ENCODE results near the gene LDLRAD1.
A peak's percentile ranks its signal among the peaks of the same experiment; 100 is the strongest.

DNA sequence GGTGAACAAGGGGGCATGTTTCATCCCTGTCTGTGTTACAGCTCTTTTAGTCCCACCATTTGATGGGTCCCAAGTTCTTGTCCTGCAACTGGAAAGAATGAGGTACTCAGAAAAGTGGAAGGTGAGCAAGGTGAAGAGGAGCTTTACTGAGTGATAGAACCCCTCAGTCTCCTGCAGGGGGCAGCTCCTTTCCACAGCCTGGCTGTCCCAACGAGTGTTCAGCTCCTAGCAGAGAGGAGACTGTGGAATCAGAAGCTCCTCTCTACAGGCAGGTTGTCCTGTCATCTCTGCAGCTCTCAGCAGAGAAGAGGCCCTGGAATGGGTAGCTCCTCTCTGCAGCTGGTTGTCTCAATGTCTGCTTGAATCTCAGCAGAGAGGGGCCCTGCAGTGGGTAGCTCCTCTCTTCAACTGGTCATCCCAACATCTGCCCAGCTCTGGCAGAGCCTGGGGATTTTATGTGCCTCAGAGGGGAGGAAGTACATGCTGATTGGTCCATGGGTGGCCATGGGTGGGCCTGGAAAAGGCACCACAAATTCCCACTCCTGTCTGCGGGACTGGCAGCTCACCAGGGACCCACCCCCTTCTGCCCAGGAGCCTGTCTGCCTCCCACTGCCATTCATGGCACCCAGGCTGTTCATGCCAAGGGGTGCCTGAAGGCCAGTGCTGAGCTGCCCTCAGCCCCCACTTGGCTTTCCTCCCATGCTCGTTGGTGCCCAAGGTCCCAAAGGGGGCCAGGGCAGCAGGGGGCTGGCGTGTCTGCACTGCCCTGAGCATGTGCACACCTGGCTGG is 25.7 kb downstream of the LDLRAD1 start:
- TF ChIP-seq, protein P1, sequence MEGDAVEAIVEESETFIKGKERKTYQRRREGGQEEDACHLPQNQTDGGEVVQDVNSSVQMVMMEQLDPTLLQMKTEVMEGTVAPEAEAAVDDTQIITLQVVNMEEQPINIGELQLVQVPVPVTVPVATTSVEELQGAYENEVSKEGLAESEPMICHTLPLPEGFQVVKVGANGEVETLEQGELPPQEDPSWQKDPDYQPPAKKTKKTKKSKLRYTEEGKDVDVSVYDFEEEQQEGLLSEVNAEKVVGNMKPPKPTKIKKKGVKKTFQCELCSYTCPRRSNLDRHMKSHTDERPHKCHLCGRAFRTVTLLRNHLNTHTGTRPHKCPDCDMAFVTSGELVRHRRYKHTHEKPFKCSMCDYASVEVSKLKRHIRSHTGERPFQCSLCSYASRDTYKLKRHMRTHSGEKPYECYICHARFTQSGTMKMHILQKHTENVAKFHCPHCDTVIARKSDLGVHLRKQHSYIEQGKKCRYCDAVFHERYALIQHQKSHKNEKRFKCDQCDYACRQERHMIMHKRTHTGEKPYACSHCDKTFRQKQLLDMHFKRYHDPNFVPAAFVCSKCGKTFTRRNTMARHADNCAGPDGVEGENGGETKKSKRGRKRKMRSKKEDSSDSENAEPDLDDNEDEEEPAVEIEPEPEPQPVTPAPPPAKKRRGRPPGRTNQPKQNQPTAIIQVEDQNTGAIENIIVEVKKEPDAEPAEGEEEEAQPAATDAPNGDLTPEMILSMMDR (conservative IDR thresholded peaks at IDR 0.05), result peak; percentile 62
- no peak for TF ChIP-seq EZH2 (IDR thresholded peaks at IDR 0.05; ENCODE audit: low read depth)
